Stimulated activated CD4-positive, alpha-beta T cell treated with anti-CD3 and anti-CD28 coated beads, Interleukin-1b, Interleukin-23, amount 100 ng/mL, for 1 hour (primary cell): ENCODE measurements around the gene INSYN2B.
"Not testable (repeated sequence)": the region's sequence is repeated elsewhere in the genome, so short reads cannot be mapped to it uniquely, and the experiment has no call there.

Experiments
- DNase-seq, 2 donors: peaks; one replicate each; pipeline ENCODE4 v3.0.0-alpha.2; 2020; ENCODE audit warnings: low read depth in 2 of 2

INSYN2B gene

GRCh38 chr5:169850409-169850808 lies 129.9 kb downstream of the INSYN2B start:
- DNase-seq = no peak

DNA sequence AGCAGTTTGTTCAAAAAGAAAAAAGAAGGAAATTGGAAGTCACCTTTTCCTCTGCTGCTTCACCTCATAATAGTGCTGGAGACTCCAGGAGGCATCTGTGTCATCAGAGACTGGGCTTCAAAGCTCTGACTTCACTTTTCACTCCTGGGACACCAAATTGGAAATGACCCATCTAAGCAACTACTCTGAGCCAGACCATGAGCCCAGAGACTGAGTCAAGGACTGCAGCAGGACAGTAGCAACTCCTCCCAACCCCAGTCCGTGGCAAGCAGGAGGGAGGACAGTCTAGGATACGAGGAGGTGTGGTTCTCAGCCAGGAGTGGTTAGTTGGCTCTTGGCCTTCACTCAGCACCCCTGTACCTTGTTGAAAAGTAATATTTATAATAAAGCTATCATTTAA lies 131.5 kb downstream of the INSYN2B start:
- no peak for DNase-seq

DNA sequence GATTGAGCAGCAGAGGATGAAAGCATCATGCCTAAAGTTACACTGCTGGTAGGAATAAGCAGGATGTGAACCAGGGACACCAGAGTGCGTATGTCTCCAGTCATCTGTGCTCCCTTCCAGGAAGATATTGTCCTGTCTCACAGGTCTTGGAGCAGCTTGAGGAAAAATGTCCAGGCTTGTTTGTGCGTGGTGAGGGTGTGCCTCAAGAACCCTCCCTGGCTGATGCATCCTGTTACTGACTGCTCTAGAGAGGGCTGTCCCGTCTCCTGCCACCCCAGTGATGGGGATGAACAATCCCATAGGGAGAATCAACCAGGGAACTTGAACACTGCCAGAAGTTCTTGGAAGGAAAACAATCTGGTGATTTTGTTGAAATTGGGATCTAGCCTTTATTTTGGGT lies 132.0 kb downstream of the INSYN2B start:
- DNase-seq = no peak

DNA sequence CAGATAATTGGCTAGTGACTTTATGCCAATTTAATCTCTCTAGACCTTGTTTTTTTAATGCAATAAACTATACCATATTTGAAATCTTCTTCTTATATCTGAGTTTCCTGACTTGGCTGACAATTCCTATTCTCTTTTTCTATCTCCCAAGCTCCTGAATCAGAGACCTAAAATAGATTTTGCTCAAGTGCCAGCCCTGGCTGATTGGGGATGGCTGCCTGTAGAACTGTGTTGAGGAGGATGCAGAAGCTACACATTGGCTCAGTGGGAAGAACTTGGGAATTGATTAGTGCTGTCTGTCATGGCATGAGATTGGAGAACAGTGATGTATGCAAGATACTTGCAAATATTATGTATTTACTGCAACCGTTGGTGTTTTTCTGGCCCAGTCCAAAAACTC lies 132.8 kb downstream of the INSYN2B start:
- DNase-seq = no peak

GRCh38 chr5:169842699-169843098 lies 137.6 kb downstream of the INSYN2B start:
- no peak for DNase-seq

GRCh38 chr5:169840405-169840804 lies 139.9 kb downstream of the INSYN2B start:
- no peak for DNase-seq

- no peak for DNase-seq
These were observed 141.6 kb downstream of the INSYN2B start for GRCh38 chr5:169838688-169839087.

DNA sequence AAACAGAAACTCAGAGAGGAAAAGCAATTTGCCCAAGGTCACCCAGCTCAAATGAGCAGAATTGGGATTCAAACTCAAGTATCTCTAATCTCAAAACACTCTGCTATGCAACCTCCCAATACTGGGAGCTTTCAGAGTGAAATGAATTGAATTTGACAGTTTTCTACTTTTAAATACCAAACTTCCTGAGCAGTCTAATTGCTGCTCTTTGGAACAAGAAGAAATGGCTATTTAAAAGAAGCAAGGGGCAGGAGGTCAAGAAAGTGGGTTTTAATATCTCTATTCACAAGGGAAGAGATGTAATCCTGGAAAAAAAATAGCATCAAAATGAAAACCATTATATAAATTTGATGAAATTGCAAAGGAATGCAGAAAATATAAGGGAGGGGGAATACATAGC lies 142.6 kb downstream of the INSYN2B start:
- no peak for DNase-seq

DNA sequence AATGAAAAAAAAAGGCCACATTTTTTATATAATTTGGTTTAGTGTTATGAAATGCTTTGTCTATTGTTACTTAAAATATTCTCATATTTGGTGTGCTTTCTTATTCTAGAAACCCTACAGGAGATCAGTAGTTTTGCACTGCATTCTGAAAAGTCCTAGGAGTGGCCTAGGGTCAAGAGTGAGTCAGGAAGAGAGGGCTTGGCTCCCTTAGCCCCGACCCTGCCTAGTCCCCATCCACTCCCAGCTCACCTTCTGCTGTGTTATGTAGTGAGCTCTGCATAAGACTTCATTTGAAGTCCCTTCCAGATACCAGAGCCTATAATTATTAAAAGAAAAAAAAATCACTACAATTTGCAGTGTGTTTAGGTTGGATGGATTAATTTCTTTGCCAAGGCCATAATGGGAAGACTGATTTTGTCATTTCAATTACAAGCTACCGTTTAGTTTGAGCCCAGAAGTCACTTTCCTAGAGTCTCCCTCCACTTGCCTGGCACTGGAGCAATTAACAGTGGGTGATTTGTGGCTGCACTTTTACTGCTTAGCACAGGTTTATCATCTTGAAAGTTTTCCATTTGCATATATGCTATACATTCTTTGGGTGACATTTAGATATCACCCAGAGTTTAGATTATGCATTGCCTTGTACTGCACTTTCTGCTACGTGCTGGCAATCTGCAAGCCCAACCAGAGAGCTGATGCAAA lies 143.3 kb downstream of the INSYN2B start:
- DNase-seq = no peak

DNA sequence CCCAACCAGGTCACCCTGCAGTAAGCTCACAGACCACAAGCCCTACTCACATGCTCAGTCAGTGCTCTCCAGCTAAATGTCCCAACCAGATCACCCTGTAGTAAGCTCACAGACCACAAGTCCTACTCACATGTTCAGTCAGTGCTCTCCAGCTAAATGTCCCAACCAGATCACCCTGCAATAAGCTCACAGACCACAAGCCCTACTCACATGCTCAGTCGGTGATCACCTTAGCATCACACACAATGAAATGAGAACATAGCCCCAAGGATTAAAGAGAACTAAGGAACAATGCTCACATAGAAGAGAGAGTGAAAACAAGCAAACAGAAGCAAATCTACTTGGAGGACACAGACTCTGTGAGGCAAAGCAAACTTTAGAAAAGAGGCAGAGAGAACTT lies 145.8 kb downstream of the INSYN2B start:
- not testable (repeated sequence) for DNase-seq

DNA sequence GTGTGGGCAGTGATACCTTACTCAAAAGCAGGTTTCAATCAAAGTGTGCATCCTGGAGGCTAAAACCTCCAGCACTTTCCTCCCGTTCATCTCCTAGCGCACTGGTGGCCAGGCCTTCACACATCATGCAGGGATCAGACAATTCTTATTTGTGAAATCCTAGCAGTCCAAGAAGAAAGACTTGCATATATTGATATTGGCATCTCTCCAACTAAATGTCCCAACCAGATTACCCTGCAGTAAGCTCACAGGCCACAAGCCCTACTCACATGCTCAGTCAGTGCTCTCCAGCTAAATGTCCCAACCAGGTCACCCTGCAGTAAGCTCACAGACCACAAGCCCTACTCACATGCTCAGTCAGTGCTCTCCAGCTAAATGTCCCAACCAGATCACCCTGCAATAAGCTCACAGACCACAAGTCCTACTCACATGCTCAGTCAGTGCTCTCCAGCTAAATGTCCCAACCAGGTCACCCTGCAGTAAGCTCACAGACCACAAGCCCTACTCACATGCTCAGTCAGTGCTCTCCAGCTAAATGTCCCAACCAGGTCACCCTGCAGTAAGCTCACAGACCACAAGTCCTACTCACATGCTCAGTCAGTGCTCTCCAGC lies 146.5 kb downstream of the INSYN2B start:
- not testable (repeated sequence) for DNase-seq

GRCh38 chr5:169832845-169833244 lies 147.4 kb downstream of the INSYN2B start:
- no peak for DNase-seq

DNA sequence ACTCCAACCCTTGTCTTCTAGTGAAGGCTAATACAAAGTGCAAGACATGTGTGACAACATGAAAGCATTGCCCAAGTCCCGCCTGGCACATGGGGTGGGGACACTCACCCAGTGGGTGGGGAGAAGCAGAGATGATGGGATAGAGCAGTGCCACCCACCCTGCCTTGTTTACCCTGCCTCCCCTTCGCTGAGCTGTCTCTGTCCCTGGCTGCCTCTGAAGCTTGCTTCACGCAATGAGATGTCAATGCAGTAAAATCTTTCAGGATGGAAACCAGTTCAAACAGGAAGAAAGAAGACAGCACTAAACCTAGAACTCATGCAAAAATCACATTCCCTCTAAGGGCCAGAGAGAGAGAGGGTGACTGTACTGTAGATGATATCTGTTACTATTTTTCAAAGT lies 148.0 kb downstream of the INSYN2B start:
- no peak for DNase-seq

DNA sequence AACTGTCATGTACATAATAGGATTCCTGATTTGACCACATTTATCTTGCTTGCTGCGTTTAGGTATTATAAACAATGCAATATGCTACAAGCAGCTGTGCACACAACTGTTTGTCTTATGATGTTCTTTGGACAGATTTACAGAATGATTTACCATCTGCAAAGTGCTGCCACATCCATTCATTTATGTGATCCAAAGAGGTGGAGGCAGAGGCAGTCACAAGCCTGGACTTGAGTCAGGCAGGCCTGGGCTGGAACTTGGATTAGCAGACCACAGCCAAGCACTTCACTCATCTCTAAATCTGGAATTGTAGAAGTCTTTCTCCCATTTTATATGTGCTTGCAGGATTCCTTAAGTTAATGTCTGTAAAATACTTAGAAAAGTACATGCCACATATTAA lies 149.0 kb downstream of the INSYN2B start:
- no peak for DNase-seq

DNA sequence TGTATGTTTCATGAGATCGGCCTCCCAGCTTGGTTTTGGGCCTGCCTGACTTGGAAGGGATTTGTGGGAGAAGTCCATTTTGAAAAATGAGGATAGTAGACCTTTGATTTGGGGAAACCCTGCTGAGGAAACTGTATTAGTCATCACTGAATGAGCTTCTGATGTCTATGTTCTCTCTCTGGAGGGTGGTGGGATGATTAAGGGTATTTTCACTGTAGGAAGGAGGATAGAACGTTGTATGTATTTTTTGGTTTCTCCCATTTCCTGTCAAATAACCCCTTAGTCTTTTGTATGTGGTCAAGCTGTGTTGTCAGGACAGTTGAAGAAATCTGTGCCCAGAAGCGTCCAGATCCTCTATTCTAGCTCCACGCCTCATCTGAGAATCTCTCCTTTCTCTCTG lies 151.9 kb downstream of the INSYN2B start:
- no peak for DNase-seq

- DNase-seq = no peak
These were observed 152.5 kb downstream of the INSYN2B start for GRCh38 chr5:169827769-169828168.

GRCh38 chr5:169826618-169827017 lies 153.7 kb downstream of the INSYN2B start:
- no peak for DNase-seq

GRCh38 chr5:169817031-169817430 lies 163.3 kb downstream of the INSYN2B start:
- no peak for DNase-seq

- no peak for DNase-seq
These were observed 165.8 kb downstream of the INSYN2B start for GRCh38 chr5:169814522-169814921.
